ENCODE measurements around the gene CIC.

CIC gene

DNA sequence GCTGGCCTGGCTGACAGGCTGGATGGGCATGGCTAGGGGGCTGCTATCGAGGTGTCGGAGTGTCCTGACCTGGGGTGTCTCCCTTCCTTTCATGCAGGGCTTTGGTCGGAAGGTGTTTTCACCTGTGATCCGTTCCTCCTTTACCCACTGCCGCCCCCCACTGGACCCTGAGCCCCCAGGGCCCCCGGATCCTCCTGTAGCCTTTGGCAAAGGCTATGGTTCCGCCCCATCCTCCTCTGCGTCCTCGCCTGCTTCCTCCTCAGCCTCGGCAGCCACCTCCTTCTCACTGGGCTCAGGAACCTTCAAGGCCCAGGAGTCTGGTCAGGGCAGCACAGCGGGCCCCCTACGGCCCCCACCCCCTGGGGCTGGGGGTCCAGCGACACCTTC, 21.1 kb downstream of the CIC start:
- no peak for DNase-seq

DNA sequence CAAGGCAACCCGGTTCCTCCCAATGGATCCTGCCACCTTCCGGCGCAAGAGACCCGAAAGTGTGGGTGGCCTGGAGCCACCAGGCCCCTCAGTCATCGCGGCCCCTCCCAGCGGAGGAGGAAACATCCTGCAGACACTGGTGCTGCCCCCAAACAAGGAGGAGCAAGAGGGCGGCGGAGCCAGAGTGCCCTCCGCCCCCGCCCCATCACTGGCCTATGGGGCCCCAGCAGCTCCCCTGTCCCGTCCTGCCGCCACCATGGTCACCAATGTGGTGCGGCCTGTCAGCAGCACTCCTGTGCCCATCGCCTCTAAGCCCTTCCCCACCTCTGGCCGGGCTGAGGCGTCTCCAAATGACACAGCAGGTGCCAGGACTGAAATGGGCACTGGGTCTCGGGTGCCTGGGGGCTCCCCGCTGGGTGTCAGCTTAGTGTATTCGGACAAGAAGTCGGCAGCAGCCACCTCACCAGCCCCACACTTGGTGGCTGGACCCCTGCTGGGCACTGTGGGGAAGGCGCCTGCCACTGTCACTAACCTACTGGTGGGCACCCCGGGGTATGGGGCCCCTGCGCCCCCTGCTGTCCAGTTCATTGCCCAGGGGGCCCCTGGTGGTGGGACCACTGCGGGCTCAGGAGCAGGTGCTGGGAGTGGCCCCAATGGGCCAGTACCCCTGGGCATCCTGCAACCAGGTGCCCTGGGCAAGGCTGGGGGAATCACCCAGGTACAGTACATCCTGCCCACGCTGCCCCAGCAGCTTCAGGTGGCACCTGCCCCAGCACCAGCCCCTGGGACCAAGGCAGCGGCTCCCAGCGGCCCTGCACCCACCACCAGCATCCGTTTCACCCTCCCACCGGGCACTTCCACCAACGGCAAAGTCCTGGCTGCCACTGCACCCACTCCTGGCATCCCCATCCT, 21.7 kb downstream of the CIC start:
- DNase-seq: peak; percentile 52

GRCh38 chr19:42291435-42291810, 22.4 kb downstream of the CIC start:
- no peak for DNase-seq

GRCh38 chr19:42292042-42292960, 23.2 kb downstream of the CIC start:
- DNase-seq: no peak

- DNase-seq: no peak
Measured at GRCh38 chr19:42292963-42293362, 23.9 kb downstream of the CIC start.

DNA sequence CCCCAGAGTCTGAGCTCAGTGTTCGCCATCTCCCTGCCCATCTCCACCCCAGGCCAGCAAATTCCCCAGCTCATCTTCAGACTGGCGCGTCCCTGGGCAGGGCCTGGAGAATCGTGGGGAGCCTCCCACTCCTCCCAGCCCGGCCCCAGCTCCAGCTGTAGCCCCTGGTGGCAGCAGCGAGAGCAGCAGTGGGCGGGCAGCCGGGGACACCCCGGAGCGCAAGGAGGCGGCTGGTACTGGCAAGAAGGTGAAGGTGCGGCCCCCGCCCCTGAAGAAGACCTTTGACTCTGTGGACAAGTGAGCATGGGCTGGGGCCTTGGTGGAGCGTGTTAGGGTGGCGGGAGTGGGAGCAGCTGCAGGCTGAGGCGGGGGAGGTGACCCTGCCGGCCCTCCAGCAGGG, 24.5 kb downstream of the CIC start:
- no peak for DNase-seq

GRCh38 chr19:42293948-42294347, 24.9 kb downstream of the CIC start:
- no peak for DNase-seq

- DNase-seq: no peak
Measured at GRCh38 chr19:42294471-42295137, 25.6 kb downstream of the CIC start.

GRCh38 chr19:42295342-42295741, 26.3 kb downstream of the CIC start:
- no peak for DNase-seq

GRCh38 chr19:42295831-42296525, 26.9 kb downstream of the CIC start:
- DNase-seq: peak; percentile 83

- DNase-seq: no peak
Measured at GRCh38 chr19:42297039-42297438, 28.0 kb downstream of the CIC start.

- DNase-seq: peak; percentile 75
Measured at GRCh38 chr19:42301646-42302203, 32.7 kb downstream of the CIC start, which contains the start of gene PRR19. PRR19 (plus strand) TSS chr19:42302132; CDS start chr19:42309585, 7,453 bp downstream.

GRCh38 chr19:42303101-42303464, 34.0 kb downstream of the CIC start:
- DNase-seq: peak; percentile 75

GRCh38 chr19:42303876-42304275, 34.8 kb downstream of the CIC start:
- peak; percentile 35 for DNase-seq

- DNase-seq: no peak
Measured at GRCh38 chr19:42306646-42307045, 37.6 kb downstream of the CIC start.

GRCh38 chr19:42309686-42310085, 40.6 kb downstream of the CIC start:
- no peak for DNase-seq

- peak; percentile 53 for DNase-seq
Measured at GRCh38 chr19:42311657-42312056, 42.6 kb downstream of the CIC start.

- DNase-seq: no peak
Measured at GRCh38 chr19:42312370-42312769, 43.3 kb downstream of the CIC start.

- peak; percentile 86 for DNase-seq
Measured at GRCh38 chr19:42313096-42313839, 44.2 kb downstream of the CIC start, which contains the start of gene TMEM145. TMEM145 (plus strand) TSS chr19:42313309; CDS start chr19:42313377, 68 bp downstream.

GRCh38 chr19:42313840-42314755, 45.0 kb downstream of the CIC start:
- DNase-seq: no peak

Data from DMS53 (cell line).